Measurements from ENCODE around the gene SMAD5. TPM values are rescaled to one million over a fixed set of nuclear protein-coding genes. Genes with fewer than 3 reads are reported as not detected.

SMAD5 gene
- total and polyA plus RNA-seq, 2 of the 13 experiments (the other 11 are each of a cell fraction or from before 2014, with no cell fraction given), result 27.2 to 48.5 TPM

GRCh38 chr5:136226401-136226800, 93.8 kb downstream of the SMAD5 start:
- in situ Hi-C loops (cut with HindIII; ENCODE audit: extremely low pct_ligation_motif_present, low pct_unique_long_range_greater_than_20kb) (no loop called here), intact Hi-C loops (cut with micrococcal nuclease; ENCODE audit: unreplicated experiment) (no loop called here)
- no peak for ATAC-seq
- Histone ChIP-seq H3K27me3 (ENCODE audit: control insufficient read depth in 1 of 2, insufficient read depth in 2 of 2, low read length in 2 of 2) (peaks cover 0 to 19% of the 10 kb centered on the region in 2 experiments; a peak in 2 of 5 replicates), H3K4me1 (ENCODE audit: insufficient read depth, low read length) (no peaks in the 10 kb centered on the region), H3K36me3 (replicated peaks in 1 of 2; ENCODE audit: control insufficient read depth in 1 of 2, insufficient read depth in 2 of 2, low read length in 2 of 2) (no peaks in the 10 kb centered on the region), H3K9ac (ENCODE audit: insufficient read depth, low read depth, low read length) (no peak overlapping the region), H3K79me2 (ENCODE audit: insufficient read depth, low read length) (no peaks in the 10 kb centered on the region), H3K9me3 (ENCODE audit: low read length) (no peaks in the 10 kb centered on the region), H3K4me2 (ENCODE audit: low read depth, low read length) (no peak overlapping the region), H3K4me3 (replicated peaks in 1 of 3; ENCODE audit: insufficient read depth in 1 of 3, low read depth in 2 of 3, low read length in 3 of 3) (no peak overlapping the region), H3K27ac (ENCODE audit: extremely low read length, insufficient read depth, low read length) (no peak overlapping the region), H4K20me1 (ENCODE audit: insufficient read depth, low read length) (no peaks in the 10 kb centered on the region), H2AFZ (ENCODE audit: low read length) (no peak overlapping the region)
- TF ChIP-seq PLSCR1 (CRISPR knock-in tag; IDR thresholded peaks at IDR 0.05; ENCODE audit: borderline replicate concordance), result no peak
- TF ChIP-seq RNF2 (conservative IDR thresholded peaks at IDR 0.05; ENCODE audit: low read depth), result no peak
- no peak for TF ChIP-seq PITX1 (CRISPR knock-in tag; IDR thresholded peaks at IDR 0.05)
- TF ChIP-seq HNRNPL (IDR thresholded peaks at IDR 0.05; ENCODE audit: low read depth, low read length), result no peak
- DNase-seq (ENCODE audit: low spot score), result no peak
- CTCF ChIA-PET (ENCODE audit: low intra/inter-chr PET ratio, low total read pairs), result no interaction called here
- POLR2A ChIA-PET, result no interaction called here
- no TSS peak for BruUV-seq (replicated peaks)
- no peak for FAIRE-seq
- WGBS (ENCODE audit: low lambda C conversion rate), result 3% methylated on average over 2 of the region's 2 CpGs

- DNase-seq (ENCODE audit: low spot score) (no peak), ATAC-seq (no peak), FAIRE-seq (no peak)
- Histone ChIP-seq H3K4me1 (ENCODE audit: insufficient read depth, low read length) (no peaks in the 10 kb centered on the region), H3K9me3 (ENCODE audit: low read length) (no peaks in the 10 kb centered on the region), H3K4me2 (ENCODE audit: low read depth, low read length) (no peak overlapping the region), H3K4me3 (replicated peaks in 1 of 3; ENCODE audit: insufficient read depth in 1 of 3, low read depth in 2 of 3, low read length in 3 of 3) (no peak overlapping the region), H3K27me3 (ENCODE audit: control insufficient read depth in 1 of 2, insufficient read depth in 2 of 2, low read length in 2 of 2) (peaks cover 0 to 19% of the 10 kb centered on the region in 2 experiments; a peak in 2 of 5 replicates), H3K9ac (ENCODE audit: insufficient read depth, low read depth, low read length) (no peak overlapping the region), H3K79me2 (ENCODE audit: insufficient read depth, low read length) (no peaks in the 10 kb centered on the region), H3K36me3 (replicated peaks in 1 of 2; ENCODE audit: control insufficient read depth in 1 of 2, insufficient read depth in 2 of 2, low read length in 2 of 2) (no peaks in the 10 kb centered on the region), H2AFZ (ENCODE audit: low read length) (no peak overlapping the region), H4K20me1 (ENCODE audit: insufficient read depth, low read length) (no peaks in the 10 kb centered on the region), H3K27ac (ENCODE audit: extremely low read length, insufficient read depth, low read length) (no peak overlapping the region)
- POLR2A ChIA-PET, result no interaction called here
- WGBS (ENCODE audit: low lambda C conversion rate), result 27% methylated on average over 7 of the region's 7 CpGs
- intact Hi-C loops (cut with micrococcal nuclease; ENCODE audit: unreplicated experiment) (no loop called here), in situ Hi-C loops (cut with HindIII; ENCODE audit: extremely low pct_ligation_motif_present, low pct_unique_long_range_greater_than_20kb) (no loop called here)
- CTCF ChIA-PET (ENCODE audit: low intra/inter-chr PET ratio, low total read pairs), result no interaction called here
- BruUV-seq (replicated peaks), result no TSS peak
- TF ChIP-seq SAP130 (CRISPR knock-in tag; IDR thresholded peaks at IDR 0.05; ENCODE audit: low read depth) (no peak), ZFP1 (CRISPR knock-in tag; IDR thresholded peaks at IDR 0.05) (no peak), ZNF367 (CRISPR knock-in tag; IDR thresholded peaks at IDR 0.05; ENCODE audit: borderline replicate concordance) (no peak), MXD4 (CRISPR knock-in tag; IDR thresholded peaks at IDR 0.05) (no peak), SRSF1 (optimal IDR thresholded peaks at IDR 0.05; ENCODE audit: low read depth, low read length) (no peak), ZNF264 (CRISPR knock-in tag; IDR thresholded peaks at IDR 0.05) (no peak), ARHGAP35 (CRISPR knock-in tag; IDR thresholded peaks at IDR 0.05; ENCODE audit: borderline replicate concordance) (no peak), ZNF543 (CRISPR knock-in tag; IDR thresholded peaks at IDR 0.05) (no peak), ZNF879 (CRISPR knock-in tag; IDR thresholded peaks at IDR 0.05) (no peak), NR2F2 (IDR thresholded peaks at IDR 0.05; ENCODE audit: borderline replicate concordance, low read depth) (no peak)
- TF ChIP-seq, protein P1, sequence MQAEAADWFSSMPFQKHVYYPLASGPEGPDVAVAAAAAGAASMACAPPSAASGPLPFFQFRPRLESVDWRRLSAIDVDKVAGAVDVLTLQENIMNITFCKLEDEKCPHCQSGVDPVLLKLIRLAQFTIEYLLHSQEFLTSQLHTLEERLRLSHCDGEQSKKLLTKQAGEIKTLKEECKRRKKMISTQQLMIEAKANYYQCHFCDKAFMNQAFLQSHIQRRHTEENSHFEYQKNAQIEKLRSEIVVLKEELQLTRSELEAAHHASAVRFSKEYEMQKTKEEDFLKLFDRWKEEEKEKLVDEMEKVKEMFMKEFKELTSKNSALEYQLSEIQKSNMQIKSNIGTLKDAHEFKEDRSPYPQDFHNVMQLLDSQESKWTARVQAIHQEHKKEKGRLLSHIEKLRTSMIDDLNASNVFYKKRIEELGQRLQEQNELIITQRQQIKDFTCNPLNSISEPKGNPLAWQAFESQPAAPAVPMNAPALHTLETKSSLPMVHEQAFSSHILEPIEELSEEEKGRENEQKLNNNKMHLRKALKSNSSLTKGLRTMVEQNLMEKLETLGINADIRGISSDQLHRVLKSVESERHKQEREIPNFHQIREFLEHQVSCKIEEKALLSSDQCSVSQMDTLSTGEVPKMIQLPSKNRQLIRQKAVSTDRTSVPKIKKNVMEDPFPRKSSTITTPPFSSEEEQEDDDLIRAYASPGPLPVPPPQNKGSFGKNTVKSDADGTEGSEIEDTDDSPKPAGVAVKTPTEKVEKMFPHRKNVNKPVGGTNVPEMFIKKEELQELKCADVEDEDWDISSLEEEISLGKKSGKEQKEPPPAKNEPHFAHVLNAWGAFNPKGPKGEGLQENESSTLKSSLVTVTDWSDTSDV (CRISPR knock-in tag; IDR thresholded peaks at IDR 0.05), result no peak
- TF ChIP-seq, protein P2, sequence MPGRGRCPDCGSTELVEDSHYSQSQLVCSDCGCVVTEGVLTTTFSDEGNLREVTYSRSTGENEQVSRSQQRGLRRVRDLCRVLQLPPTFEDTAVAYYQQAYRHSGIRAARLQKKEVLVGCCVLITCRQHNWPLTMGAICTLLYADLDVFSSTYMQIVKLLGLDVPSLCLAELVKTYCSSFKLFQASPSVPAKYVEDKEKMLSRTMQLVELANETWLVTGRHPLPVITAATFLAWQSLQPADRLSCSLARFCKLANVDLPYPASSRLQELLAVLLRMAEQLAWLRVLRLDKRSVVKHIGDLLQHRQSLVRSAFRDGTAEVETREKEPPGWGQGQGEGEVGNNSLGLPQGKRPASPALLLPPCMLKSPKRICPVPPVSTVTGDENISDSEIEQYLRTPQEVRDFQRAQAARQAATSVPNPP (CRISPR knock-in tag; IDR thresholded peaks at IDR 0.05), result no peak
Observed at GRCh38 chr5:136228136-136228757, 95.6 kb downstream of the SMAD5 start.

Data from HepG2 (cell line).